Stomach (tissue), 4 donors: ENCODE measurements around the gene SLC16A5.

Experiments used
- POLR2A ChIP-seq, 4 donors: fragments of 450-650 bp; IDR thresholded peaks; one replicate each; pipeline ENCODE4 v1.6.1; 2016; ENCODE audit warnings: antibody characterized with exemption in 4 of 4, control low read depth in 2 of 4, mild to moderate bottlenecking in 1 of 4, moderate library complexity in 1 of 4
- TF ChIP-seq, protein P1 (sequence below), 7 experiments: fragments of 450-650 bp in 4 of 7; fragments of 200-600 bp in 3 of 7; sonication (generic) in 3 of 7; IDR thresholded peaks; one replicate each; pipeline ENCODE4 v1.5.1; 2016 to 2019; ENCODE audit warnings: antibody characterized with exemption in 7 of 7, control low read depth in 2 of 7, mild to moderate bottlenecking in 1 of 7

DNA sequence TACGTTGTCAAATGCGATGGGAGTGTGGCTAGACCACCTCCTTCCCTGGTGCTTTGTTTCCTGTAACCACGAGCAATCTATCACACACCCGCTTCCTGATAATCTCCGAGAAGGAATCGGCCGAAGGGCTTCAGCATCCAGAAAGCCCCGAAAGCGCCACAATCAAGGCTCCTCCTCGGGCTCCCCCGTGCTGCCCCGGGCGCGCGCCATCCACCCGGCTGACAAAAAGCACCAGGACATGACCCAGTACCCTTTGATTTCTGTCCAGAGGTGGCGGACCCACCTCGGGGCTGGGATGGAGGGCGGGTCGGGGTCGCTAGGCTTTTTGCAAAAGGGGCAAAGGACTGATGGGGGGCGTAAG lies 21.3 kb downstream of the SLC16A5 start:
- TF ChIP-seq, protein P1, sequence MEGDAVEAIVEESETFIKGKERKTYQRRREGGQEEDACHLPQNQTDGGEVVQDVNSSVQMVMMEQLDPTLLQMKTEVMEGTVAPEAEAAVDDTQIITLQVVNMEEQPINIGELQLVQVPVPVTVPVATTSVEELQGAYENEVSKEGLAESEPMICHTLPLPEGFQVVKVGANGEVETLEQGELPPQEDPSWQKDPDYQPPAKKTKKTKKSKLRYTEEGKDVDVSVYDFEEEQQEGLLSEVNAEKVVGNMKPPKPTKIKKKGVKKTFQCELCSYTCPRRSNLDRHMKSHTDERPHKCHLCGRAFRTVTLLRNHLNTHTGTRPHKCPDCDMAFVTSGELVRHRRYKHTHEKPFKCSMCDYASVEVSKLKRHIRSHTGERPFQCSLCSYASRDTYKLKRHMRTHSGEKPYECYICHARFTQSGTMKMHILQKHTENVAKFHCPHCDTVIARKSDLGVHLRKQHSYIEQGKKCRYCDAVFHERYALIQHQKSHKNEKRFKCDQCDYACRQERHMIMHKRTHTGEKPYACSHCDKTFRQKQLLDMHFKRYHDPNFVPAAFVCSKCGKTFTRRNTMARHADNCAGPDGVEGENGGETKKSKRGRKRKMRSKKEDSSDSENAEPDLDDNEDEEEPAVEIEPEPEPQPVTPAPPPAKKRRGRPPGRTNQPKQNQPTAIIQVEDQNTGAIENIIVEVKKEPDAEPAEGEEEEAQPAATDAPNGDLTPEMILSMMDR (IDR thresholded peaks at IDR 0.05): no peak
- no peak for TF ChIP-seq POLR2A (IDR thresholded peaks at IDR 0.05)
